GM19455 (cell line): ENCODE measurements around the gene NEK11.
"Not testable (repeated sequence)": the region's sequence is repeated elsewhere in the genome, so short reads cannot be mapped to it uniquely, and the experiment has no call there.

ENCODE experiments used
- ATAC-seq: cut with Tn5 transposase; IDR thresholded peaks from one replicate; pipeline ENCODE4 v1.9.1; 2021; ENCODE audit not compliant: unreplicated experiment

The NEK11 gene

GRCh38 chr3:131042271-131042985, 15.8 kb downstream of the NEK11 start:
- not testable (repeated sequence) for ATAC-seq

- ATAC-seq = no peak
These were observed 20.9 kb downstream of the NEK11 start for GRCh38 chr3:131047582-131047981.

GRCh38 chr3:131048030-131048429, 21.4 kb downstream of the NEK11 start:
- no peak for ATAC-seq

GRCh38 chr3:131050001-131050400, 23.3 kb downstream of the NEK11 start:
- ATAC-seq = no peak

- ATAC-seq = no peak
These were observed 26.6 kb downstream of the NEK11 start for GRCh38 chr3:131053043-131053859.

GRCh38 chr3:131067983-131068382, 41.3 kb downstream of the NEK11 start:
- no peak for ATAC-seq

- no peak for ATAC-seq
These were observed 45.5 kb downstream of the NEK11 start for GRCh38 chr3:131072099-131072559.

GRCh38 chr3:131072845-131073244, 46.2 kb downstream of the NEK11 start:
- no peak for ATAC-seq

- no peak for ATAC-seq
These were observed 49.1 kb downstream of the NEK11 start for GRCh38 chr3:131075632-131076328.

GRCh38 chr3:131077904-131078303, 51.2 kb downstream of the NEK11 start:
- no peak for ATAC-seq

GRCh38 chr3:131079086-131079485, 52.4 kb downstream of the NEK11 start:
- no peak for ATAC-seq

- no peak for ATAC-seq
These were observed 54.5 kb downstream of the NEK11 start for GRCh38 chr3:131081224-131081623.

- no peak for ATAC-seq
These were observed 55.6 kb downstream of the NEK11 start for GRCh38 chr3:131082246-131082645.

- no peak for ATAC-seq
These were observed 56.5 kb downstream of the NEK11 start for GRCh38 chr3:131082871-131083863.

- no peak for ATAC-seq
These were observed 65.1 kb downstream of the NEK11 start for GRCh38 chr3:131091768-131092167.

GRCh38 chr3:131107637-131108433, 81.2 kb downstream of the NEK11 start:
- ATAC-seq = no peak

- no peak for ATAC-seq
These were observed 82.5 kb downstream of the NEK11 start for GRCh38 chr3:131109156-131109555.

GRCh38 chr3:131110087-131110486, 83.4 kb downstream of the NEK11 start:
- no peak for ATAC-seq

GRCh38 chr3:131114256-131114655, 87.6 kb downstream of the NEK11 start:
- no peak for ATAC-seq

GRCh38 chr3:131125684-131126083, 99.0 kb downstream of the NEK11 start:
- no peak for ATAC-seq
